GM19455 (cell line): ENCODE data around the gene PPM1N.

Experiments
- ATAC-seq: cut with Tn5 transposase; IDR thresholded peaks from one replicate; pipeline ENCODE4 v1.9.1; 2021; ENCODE audit not compliant: unreplicated experiment

PPM1N gene

GRCh38 chr19:45488708-45489107 is 9.5 kb upstream of the PPM1N start:
- no peak for ATAC-seq

GRCh38 chr19:45489216-45489855 is 8.9 kb upstream of the PPM1N start:
- ATAC-seq: no peak

DNA sequence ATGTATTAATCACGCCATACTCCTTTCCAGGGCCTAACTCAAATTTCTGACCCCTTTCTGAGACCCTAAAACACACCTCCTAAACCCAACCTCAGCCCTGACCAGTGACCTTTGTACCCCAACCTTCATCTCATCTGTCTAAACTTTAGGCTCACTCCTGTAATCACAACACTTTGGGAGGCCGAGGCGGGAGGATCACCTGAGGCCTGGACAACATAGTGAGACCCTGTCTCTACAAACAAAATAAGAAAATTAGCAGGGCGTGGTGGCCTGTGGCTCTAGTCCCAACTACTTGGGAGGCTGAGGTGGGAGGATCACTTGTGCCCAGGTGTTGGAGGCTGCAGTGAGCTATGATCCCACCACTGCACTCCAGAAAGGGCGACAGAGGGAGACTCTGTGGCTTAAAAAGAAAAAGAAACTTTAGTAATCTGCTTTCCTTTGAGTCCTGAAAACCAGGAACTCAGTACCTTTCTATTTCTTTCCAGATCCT is 6.1 kb upstream of the PPM1N start:
- ATAC-seq: no peak

DNA sequence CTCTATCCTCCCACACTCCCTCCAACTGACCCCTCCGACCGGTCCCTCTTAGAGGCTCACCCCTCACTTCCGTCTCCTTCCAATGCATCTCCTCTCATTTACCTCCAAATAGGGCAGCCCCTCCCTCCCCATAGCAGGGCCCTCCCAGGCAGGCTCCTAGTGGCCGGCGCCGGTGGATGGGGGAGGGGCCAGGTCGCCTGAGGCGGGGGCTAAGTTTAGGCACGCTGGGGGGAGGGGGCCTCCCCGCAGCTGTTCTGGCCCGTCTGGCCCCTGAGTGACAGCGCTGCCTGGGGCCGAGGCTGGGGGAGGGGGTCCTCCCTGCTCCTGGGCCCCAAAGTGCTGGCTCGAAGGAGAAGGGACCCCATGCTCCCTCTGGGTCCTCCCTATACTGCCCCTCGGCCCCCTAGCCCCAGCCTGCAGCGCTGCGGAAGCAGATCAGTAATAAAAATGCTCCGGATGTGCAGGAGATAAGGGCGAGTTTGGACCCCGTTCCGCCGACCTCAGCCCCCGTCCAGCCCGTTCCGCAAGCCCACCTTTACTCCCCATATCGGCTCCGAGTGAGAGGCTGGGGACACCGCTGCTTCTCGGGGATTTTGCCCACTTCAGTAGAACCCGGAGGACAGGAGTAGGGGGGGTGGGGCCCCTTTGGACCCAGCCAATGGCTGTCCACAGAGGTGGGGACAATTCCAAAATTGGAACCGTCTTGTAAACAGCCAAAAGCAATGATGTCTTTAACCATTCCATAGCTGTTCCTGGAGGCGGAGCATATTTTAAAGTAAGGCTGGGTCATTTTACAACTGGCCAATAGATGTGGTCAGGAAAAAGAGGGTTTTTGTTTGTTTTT is 5.4 kb upstream of the PPM1N start:
- no peak for ATAC-seq

DNA sequence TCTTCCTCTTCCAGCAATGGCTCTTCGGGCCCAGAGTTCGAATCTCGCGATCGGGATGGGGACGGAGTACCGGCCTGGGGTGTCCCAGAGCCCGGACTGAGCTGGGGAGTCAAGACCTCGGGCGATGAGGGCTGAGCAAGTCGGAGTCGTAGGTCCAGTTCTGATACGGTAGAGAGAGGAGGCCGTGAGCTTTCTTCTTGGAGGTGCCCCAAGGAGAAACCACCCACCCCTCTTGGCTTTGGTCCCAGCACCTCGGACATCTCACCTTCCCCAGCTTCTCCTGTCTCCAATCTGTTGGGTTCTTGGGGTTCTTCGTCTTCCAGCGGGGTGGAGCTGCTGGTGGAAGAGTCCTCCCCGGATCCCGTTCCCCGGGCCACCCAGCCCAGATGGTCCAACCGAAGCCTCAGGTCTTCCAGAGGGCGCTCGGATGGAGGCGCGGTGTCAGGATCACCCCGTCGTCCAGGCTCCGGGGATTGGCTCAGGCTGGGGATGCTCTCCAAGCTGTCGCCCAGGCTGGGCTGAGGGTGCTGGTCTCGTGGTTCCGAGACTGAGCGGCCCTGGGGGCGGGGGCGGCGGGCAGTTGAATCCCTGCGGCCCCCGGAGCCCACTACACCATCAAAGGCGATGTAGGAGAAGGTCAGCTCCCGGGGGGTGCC is 3.9 kb upstream of the PPM1N start:
- ATAC-seq: no peak

DNA sequence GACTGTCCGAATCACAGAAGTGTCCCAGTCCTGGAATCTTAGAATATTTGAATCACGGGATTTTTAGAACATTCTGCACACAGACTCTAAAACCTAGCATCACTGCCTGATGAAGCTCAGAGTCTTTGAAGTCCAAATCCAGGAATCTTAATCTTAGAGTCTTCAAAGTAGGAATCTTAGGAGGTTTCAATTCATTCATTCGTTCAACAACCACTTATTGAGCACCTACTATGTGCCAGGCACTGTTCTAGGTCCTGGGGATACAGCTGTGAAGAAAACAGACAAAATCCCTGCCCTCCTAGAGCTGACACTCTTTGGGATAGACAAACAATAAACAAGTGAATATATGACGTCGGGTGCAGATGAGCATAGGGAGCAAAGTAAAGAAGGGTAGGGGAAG is 3.1 kb upstream of the PPM1N start:
- ATAC-seq: no peak

DNA sequence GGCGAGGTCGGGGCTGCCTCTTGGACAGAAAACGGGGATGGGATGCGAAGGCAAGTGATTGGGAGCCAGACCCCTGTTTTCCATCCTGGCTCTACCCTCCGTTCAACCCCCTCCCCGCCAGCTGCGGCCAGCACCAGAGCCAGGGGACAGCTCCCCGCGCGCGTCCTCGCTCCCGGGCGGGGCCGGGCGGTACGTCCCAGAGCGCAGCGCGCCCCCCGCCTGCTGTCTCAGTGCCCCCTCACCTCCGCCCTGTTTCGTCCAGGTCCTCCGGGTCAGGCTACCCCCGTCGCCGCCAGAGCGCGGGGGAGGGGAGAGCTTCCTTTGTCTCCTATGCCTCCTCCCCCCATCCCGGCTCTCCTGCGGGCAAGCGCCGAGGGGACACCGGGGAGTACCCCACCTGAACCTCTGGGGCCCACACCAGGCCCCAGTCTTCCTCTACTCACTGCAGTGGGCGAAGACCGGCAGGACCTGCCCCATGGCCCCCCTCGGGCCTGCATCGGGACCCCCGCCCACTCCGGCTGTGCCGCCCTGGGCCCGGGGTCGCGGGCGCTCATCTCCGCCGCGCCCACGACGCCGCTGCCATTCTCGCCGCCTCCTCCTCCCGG is 1.8 kb upstream of the PPM1N start:
- no peak for ATAC-seq

DNA sequence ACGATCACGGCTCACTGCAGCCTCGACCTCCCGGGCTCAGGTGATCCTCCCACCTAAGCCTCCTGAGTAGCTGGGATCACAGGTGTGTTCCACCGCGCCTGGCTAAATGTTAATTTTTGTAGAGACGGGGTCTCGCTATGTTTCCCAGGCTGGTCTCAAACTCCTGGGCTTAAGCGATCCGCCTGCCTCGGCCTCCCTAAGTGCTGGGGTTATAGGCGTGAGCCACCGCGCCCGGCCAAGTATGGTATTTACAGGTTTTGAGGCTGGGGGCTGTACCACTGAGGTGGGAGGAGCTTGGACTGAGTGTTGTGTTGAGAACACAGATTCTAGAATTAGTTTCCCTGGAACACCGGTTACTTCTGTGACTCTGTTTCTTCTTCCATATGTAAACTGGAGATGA is 452 bp upstream of the PPM1N start:
- ATAC-seq: no peak

DNA sequence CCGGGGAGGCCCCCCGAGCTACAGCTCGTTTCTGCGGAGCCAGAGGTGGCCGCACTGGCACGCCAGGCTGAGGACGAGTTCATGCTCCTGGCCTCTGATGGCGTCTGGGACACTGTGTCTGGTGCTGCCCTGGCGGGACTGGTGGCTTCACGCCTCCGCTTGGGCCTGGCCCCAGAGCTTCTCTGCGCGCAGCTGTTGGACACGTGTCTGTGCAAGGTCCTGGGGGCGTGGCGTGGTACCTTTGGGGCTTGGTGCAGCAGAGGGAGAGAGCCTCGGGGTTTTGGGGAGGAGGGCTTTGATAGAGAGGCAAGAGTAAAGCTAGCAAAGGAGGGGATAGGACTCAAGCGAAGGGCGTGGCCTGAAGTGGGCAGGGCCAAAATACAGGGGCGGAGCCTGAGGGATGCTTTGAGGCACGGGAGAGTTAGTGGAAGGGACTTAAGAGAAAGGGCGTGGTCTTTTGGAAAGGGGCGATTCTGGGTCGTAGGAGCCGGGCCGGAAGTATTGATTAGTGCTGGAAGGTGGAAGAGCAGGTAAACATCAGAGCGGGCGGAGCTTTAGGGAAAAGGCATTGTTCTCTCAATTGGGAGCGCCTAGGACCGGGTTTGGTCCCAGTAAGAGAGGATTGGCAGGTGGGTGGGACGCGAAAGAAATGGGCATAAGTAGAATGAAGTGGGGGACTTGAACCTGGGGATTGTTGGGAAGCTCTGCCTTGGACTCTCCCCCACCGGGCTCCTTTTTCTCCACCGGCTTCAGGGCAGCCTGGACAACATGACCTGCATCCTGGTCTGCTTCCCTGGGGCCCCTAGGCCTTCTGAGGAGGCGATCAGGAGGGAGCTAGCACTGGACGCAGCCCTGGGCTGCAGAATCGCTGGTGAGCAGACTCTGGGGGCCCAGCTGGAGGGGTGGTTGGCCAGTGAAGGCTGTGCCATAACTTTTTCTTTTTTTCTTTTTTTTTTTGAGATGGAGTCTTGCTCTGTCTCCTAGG is 1.2 kb downstream of the PPM1N start:
- ATAC-seq: no peak

DNA sequence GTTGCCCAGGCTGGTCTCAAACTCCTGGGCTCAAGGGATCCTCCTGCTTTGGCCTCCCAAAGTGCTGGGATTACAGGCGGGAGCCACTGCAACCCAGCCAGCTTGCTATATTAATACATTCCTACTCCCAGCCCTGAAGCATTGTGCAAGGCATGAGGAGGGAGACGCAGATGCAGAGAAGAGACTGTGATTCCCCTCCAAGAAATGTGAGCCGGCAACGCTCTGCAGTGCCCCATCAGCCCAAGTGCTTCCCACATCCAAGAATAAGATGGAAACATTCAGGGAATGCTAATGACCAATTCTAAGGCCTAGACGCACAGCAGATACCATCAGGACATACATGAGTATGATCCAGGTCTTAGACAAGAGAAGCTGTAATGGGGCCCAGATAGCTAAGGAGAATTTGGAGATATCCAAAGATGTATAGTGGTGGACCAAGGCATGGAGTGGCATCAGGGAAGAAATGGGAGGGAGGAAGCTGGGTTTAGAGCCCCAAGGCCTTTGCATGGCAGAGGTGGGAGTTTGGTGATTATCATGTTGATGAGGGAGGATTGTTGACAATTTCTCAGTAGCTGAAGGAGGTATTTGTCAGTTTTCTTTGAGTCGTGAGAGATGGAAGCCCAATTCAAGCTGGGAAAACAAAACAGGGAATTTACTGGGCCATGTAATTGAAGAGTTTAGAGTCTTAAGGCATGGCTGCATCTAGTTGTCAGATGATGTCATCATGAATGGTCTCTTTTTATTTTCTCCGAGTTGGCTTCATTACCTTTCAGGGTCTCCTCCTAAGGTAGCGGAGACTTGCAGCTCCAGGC is 2.9 kb downstream of the PPM1N start:
- no peak for ATAC-seq

DNA sequence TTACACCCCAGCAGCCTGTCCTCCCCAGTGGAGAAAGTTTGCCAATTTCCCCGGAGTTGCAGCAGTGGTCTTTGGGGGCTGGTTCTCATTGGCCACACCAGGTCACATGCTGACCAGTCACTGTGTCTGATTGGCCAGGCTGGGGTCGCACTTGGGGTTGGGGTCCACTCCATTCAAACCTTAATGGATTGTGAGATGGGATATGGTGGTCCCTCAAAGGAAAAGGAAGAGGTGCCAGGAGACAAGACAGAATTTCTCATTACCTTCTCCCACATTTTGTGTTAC is 3.4 kb downstream of the PPM1N start:
- no peak for ATAC-seq

DNA sequence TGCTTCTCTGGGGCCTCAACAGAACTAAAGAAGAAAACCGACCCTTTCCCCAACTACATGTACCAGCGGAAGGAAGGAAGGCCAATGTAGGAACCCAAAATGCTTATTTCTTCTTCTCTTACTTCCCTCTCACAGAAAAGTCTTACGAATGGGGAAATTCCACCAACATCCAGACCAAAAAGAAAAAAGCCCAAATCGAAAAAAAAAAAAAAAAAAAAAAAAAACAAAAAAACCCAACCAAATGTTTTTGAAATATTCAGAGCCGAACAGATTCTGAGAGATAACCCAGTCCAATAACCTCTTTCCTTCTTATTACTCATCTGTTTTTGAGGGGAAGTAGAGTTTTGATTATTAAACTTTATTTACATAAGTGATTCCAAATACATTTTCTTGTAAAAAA is 3.9 kb downstream of the PPM1N start:
- no peak for ATAC-seq

DNA sequence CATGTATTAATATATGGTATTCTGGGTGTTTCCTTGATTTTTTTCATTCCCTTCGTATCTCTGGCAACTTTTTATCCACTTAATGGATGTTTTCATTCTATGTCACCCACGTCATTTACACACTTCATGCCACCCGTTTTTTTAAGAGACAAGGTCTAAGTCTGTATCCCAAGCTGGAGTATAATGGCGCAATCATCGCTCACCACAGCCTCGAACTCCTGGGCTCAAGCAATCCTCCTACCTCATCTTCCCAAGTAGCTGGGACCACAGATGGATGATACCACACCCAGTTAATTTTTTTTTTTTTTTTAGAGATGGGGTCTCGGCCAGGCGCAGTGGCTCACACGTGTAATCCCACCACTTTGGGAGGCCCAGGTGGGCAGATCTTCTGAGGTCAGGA is 5.7 kb downstream of the PPM1N start:
- ATAC-seq: no peak

GRCh38 chr19:45505151-45505995 is 7.1 kb downstream of the PPM1N start:
- ATAC-seq: no peak

DNA sequence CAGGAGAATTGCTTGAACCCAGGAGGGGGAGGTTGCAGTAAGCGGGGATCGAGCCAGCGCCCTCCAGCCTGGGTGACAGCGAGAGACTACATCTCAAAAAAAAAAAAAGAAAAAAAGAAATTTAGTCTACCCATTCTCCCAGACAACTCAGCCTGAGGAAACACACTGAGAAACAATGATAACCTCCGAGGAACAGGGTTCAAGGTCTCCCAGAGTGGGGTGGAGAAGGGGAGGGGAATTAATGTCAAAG is 7.7 kb downstream of the PPM1N start:
- no peak for ATAC-seq

DNA sequence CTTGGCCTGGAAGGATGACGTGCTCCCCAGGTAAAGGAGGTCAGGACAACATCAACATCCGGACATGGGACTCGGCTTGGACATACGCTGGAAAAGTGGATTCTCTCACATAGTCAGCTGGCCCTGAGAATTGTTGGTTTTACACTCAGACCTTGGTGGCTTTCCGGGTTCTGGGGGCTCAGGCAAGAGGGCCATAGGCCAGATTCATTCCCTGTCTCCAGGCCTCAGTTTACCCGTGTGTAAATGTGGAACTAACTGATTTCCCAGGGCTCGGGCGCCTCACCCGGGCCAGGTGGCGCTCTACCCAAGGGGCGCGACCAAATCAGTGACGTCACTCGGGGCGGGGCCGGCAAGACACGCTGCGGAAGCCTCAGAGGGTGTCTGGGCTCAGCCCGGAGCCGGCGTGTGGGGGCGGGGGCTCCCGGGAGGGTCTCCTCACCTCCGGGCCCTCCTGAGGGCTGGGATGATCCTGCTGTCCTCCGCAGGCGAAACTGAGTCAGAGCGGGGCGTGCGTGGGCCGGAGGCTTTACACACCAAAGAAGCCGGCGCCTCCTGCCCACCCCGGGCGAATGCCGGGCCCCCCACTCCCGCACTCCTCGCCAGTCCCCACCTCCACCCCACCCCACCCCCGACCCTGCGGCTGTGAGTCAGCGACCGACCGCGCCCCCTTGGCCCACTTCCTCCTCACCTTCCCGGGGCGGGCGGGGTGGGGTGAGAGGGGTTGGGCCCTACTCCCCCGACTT is 8.2 kb downstream of the PPM1N start:
- peak; percentile 55 for ATAC-seq

DNA sequence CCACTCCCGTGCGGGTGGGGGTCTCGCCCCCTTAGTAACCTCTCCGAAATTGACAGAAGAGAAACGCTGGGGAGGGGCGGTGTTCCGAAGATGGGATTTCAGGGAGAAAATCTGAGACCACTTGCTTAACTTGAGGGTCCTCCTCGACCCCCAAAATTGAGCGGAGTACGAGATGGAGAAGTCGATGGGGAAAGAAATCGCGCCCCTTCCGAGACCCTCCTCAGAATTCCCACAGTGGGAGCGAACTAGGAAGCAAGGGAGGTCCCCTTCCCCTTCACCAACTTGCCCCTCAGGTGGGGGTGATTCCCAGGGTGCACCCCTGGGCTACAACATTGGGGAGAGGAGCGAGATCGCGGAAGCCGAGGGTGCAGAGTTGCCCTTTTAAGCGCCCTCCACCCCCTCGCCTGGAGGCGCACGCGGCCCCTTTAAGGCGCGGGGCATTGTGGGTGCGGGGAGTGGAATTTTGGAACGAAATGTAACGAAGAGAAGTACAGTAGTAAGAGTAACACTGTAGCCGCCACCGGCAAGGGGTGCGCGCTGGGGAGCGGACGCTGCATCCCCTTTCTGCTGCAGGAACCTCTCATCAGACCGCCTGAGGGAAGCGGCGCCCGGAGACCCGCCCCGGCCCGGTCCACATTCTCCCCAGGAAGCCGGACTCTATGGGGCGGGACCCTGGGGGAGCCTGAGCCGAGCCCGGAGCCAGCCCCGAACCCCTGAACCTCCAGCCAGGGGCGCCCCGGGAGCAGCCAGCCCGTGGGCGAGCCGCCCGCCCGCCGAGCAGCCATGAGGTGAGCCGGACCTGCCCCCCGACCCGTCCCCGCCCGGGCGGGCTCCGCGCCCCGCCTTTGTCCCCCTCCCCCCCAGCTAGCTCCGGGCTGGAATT is 9.0 kb downstream of the PPM1N start, which contains the start of gene VASP:
TSS of gene VASP (plus strand) at position 491 of the 883 bp plus-strand sequence. CDS start at position 784, 293 bp downstream.
- no peak for ATAC-seq
